SK-N-MC (cell line): Measurements from ENCODE around the gene ARMH3.
"Not testable (repeated sequence)": the region's sequence is repeated elsewhere in the genome, so short reads cannot be mapped to it uniquely, and the experiment has no call there.

Experiments
- DNase-seq: peaks from one replicate; pipeline ENCODE4 v3.0.0-alpha.2; 2011; ENCODE audit warnings: low read depth, low spot score
- H3K27ac ChIP-seq: fragments of 200-600 bp; sonication (generic); 2 replicates; pipeline ENCODE4 v1.5.1; 2016; ENCODE audit warnings: mixed run types
- H3K36me3 ChIP-seq: fragments of 200-600 bp; sonication (generic); 2 replicates; pipeline ENCODE4 v1.6.1; 2017; ENCODE audit warnings: antibody characterized with exemption, low read length, mixed read lengths; ENCODE audit not compliant: insufficient read depth
- H3K4me3 ChIP-seq: fragments of 200-600 bp; sonication (generic); 2 replicates; pipeline ENCODE4 v1.5.1; 2016
- H3K9ac ChIP-seq: fragments of 200-600 bp; sonication (generic); 2 replicates; pipeline ENCODE4 v1.8.0; 2017; ENCODE audit warnings: mixed run types, mixed read lengths; ENCODE audit not compliant: insufficient read length
- H3K9me3 ChIP-seq: fragments of 200-600 bp; sonication (generic); 2 replicates; pipeline ENCODE4 v1.6.1; 2017; ENCODE audit warnings: low read depth, mild to moderate bottlenecking, antibody characterized with exemption, low read length, moderate library complexity, mixed read lengths
- EZH2 ChIP-seq: fragments of 200-600 bp; sonication (generic); IDR thresholded peaks from one replicate; pipeline ENCODE4 v1.6.1; 2017; ENCODE audit warnings: antibody characterized with exemption
- FOXP2 ChIP-seq: optimal IDR thresholded peaks from 2 replicates; pipeline ENCODE3; 2011; ENCODE audit warnings: mild to moderate bottlenecking, moderate library complexity; ENCODE audit not compliant: insufficient read depth; ENCODE audit errors: extremely low read length, control extremely low read depth
- POLR2AphosphoS5 ChIP-seq: IDR thresholded peaks from 2 replicates; pipeline ENCODE4 v1.6.1; 2012; ENCODE audit warnings: mild to moderate bottlenecking, low read depth, low read length, borderline replicate concordance

The ARMH3 gene

DNA sequence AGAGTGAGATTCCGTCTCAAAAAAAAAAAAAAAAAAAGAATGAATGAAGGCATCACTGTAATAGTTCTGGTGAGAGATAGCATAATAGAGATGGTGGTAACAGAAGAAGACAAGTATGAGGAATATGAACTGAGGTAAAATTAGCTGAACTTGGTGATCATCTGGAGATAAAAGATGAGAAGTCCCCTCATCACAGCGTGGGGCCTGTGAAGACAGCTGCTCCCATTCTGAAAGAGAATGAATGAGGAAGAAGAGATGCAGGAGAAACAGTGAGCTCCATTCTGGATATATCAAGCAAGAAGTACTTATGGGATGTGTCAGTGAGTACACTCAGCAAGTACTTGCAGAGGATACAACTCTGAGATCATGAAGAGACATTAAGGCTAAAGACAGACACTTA is 28.7 kb downstream of the ARMH3 start:
- H3K9ac ChIP-seq, result no peak overlapping the region
- H3K9me3 ChIP-seq, result no peaks in the 10 kb centered on the region
- H3K36me3 ChIP-seq, result no peaks in the 10 kb centered on the region
- DNase-seq, result no peak
- no peak overlapping the region for H3K27ac ChIP-seq
- H3K4me3 ChIP-seq, result no peak overlapping the region
- TF ChIP-seq FOXP2 (no peak), POLR2AphosphoS5 (no peak), EZH2 (no peak)

- no peaks in the 10 kb centered on the region; the same call in 1 of the 2 replicates for H3K36me3 ChIP-seq
Observed at GRCh38 chr10:102024799-102025198, 31.2 kb downstream of the ARMH3 start.

DNA sequence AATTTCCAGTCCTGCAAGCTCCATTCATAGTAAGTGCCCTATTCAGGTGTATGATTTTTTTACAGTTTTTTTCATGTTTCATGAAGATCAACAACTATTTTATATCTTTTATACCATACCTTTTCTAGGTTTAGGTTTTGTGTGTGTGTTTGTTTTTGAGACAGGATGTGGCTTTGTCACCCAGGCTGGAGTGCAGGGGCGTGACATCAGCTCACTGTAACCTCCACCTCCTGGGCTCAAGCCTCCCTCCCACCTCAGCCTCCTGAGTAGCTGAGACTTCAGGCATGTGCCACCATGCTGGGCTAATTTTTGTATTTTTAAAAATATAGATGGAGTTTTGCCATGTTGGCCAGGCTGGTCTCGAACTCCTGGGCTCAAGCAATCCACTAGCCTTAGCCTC is 35.0 kb downstream of the ARMH3 start:
- Histone ChIP-seq H3K9me3 (no peaks in the 10 kb centered on the region), H3K36me3 (no peaks in the 10 kb centered on the region; the same call in 1 of the 2 replicates), H3K9ac (no peak overlapping the region), H3K4me3 (no peak overlapping the region), H3K27ac (no peak overlapping the region)
- DNase-seq, result no peak
- TF ChIP-seq POLR2AphosphoS5 (no peak), FOXP2 (no peak), EZH2 (no peak)

More at GRCh38 chr10:102024799-102025198, 31.2 kb downstream of the ARMH3 start:
- Histone ChIP-seq H3K9me3 (no peaks in the 10 kb centered on the region), H3K27ac (no peak overlapping the region), H3K4me3 (no peak overlapping the region), H3K9ac (no peak overlapping the region)
- DNase-seq, result no peak
- no peak for TF ChIP-seq POLR2AphosphoS5
- TF ChIP-seq FOXP2, result no peak
- TF ChIP-seq EZH2, result no peak

DNA sequence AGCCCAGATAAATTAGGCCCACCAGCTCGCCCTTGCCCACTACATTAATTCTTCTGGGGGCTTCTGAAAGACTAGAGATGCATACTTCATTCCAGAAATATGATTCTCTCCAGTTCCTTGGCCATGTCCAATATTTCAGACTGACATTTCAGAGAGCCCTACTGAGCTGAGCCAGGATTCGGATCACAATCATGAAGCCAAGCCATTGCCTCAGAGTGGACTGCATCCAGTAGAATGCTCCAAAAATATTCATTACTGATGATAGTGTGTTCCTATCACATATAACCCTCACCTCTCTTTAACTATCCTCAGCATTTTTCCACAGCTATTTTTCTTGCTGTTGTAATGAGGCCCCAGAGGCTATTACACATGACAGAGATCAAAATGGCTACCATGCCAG is 38.7 kb downstream of the ARMH3 start:
- Histone ChIP-seq H3K27ac (no peak overlapping the region), H3K9ac (no peak overlapping the region), H3K9me3 (no peaks in the 10 kb centered on the region), H3K4me3 (no peak overlapping the region), H3K36me3 (no peaks in the 10 kb centered on the region; the same call in 1 of the 2 replicates)
- TF ChIP-seq EZH2, result no peak
- no peak for TF ChIP-seq POLR2AphosphoS5
- no peak for TF ChIP-seq FOXP2
- DNase-seq, result no peak

- no peak overlapping the region for H3K4me3 ChIP-seq
- H3K9ac ChIP-seq, result no peak overlapping the region
- TF ChIP-seq EZH2 (no peak), FOXP2 (no peak), POLR2AphosphoS5 (no peak)
- no peak for DNase-seq
- no peaks in the 10 kb centered on the region for H3K9me3 ChIP-seq
- H3K27ac ChIP-seq, result no peak overlapping the region
- H3K36me3 ChIP-seq, result no peaks in the 10 kb centered on the region; the same call in 1 of the 2 replicates
Observed at GRCh38 chr10:102016416-102016815, 39.6 kb downstream of the ARMH3 start.

- H3K9me3 ChIP-seq, result no peaks in the 10 kb centered on the region
- no peaks in the 10 kb centered on the region; the same call in 1 of the 2 replicates for H3K36me3 ChIP-seq
- no peak overlapping the region for H3K9ac ChIP-seq
- H3K4me3 ChIP-seq, result no peak overlapping the region
- no peak for DNase-seq
- TF ChIP-seq FOXP2 (no peak), EZH2 (no peak), POLR2AphosphoS5 (no peak)
- no peak overlapping the region for H3K27ac ChIP-seq
Observed at GRCh38 chr10:102010961-102011360, 45.0 kb downstream of the ARMH3 start.

GRCh38 chr10:102009801-102010425 is 46.1 kb downstream of the ARMH3 start:
- no peaks in the 10 kb centered on the region for H3K9me3 ChIP-seq
- H3K9ac ChIP-seq, result no peak overlapping the region
- no peaks in the 10 kb centered on the region; the same call in 1 of the 2 replicates for H3K36me3 ChIP-seq
- no peak for DNase-seq
- TF ChIP-seq EZH2, result no peak
- TF ChIP-seq POLR2AphosphoS5, result no peak
- TF ChIP-seq FOXP2, result no peak
- H3K4me3 ChIP-seq, result no peak overlapping the region
- H3K27ac ChIP-seq, result no peak overlapping the region

DNA sequence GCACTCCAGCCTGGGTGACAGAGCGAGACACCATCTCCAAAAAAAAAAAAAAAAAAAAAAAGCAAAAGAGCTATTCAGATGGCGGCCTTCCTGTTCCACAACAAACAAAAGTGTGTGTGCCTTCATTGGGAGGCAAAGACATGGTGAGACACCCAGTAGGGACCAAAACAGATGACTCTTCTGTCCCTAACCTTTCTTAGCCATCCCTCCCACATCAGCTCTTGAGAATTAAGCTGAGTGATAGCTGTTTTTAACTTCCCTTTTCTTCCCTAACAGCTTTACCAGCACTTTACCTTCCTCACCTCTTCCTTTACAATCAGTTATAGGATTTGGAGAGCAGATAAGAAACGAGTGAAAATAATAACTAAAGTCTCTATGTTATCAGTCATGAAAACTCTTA is 48.2 kb downstream of the ARMH3 start:
- TF ChIP-seq POLR2AphosphoS5 (no peak), EZH2 (no peak), FOXP2 (no peak)
- H3K36me3 ChIP-seq, result no peaks in the 10 kb centered on the region; the same call in 1 of the 2 replicates
- H3K9me3 ChIP-seq, result no peaks in the 10 kb centered on the region
- H3K27ac ChIP-seq, result no peak overlapping the region
- DNase-seq, result no peak
- H3K4me3 ChIP-seq, result no peak overlapping the region
- no peak overlapping the region for H3K9ac ChIP-seq

GRCh38 chr10:102007031-102007430 is 48.9 kb downstream of the ARMH3 start:
- H3K9me3 ChIP-seq, H3K9ac ChIP-seq, H3K27ac ChIP-seq, DNase-seq, H3K4me3 ChIP-seq, H3K36me3 ChIP-seq: not testable (repeated sequence)
